Measurements from ENCODE around the gene MED13L.

Gene MED13L

GRCh38 chr12:116171549-116171948, 105.9 kb downstream of the MED13L start:
- DNase-seq (ENCODE audit: low spot score): no peak
- no peak for TF ChIP-seq CTCF (IDR thresholded peaks at IDR 0.05; ENCODE audit: extremely low read depth, missing control alignments)

GRCh38 chr12:116169071-116169470, 108.4 kb downstream of the MED13L start:
- DNase-seq (ENCODE audit: low spot score): no peak
- TF ChIP-seq CTCF (IDR thresholded peaks at IDR 0.05; ENCODE audit: extremely low read depth, missing control alignments): no peak

- DNase-seq (ENCODE audit: low spot score): no peak
- TF ChIP-seq CTCF (IDR thresholded peaks at IDR 0.05; ENCODE audit: extremely low read depth, missing control alignments): no peak
Observed at GRCh38 chr12:116166306-116166705, 111.2 kb downstream of the MED13L start.

GRCh38 chr12:116165036-116165425, 112.5 kb downstream of the MED13L start:
- DNase-seq (ENCODE audit: low spot score): no peak
- TF ChIP-seq CTCF (IDR thresholded peaks at IDR 0.05; ENCODE audit: extremely low read depth, missing control alignments): no peak

GRCh38 chr12:116164250-116165035, 113.0 kb downstream of the MED13L start:
- DNase-seq (ENCODE audit: low spot score): no peak
- TF ChIP-seq CTCF (IDR thresholded peaks at IDR 0.05; ENCODE audit: extremely low read depth, missing control alignments): no peak

- DNase-seq (ENCODE audit: low spot score): no peak
Observed at GRCh38 chr12:116162071-116162470, 115.4 kb downstream of the MED13L start.

More at GRCh38 chr12:116162071-116162470, 115.4 kb downstream of the MED13L start:
- TF ChIP-seq CTCF (IDR thresholded peaks at IDR 0.05; ENCODE audit: extremely low read depth, missing control alignments): no peak

Measured in GM20000 (cell line).